B cell (primary cell): ENCODE data around the gene AKT1.

ENCODE experiments used
- EZH2 ChIP-seq: IDR thresholded peaks from 2 replicates; pipeline ENCODE4 v1.6.1; 2012; ENCODE audit warnings: borderline replicate concordance, low read depth, mild to moderate bottlenecking, moderate library complexity, low read length; ENCODE audit not compliant: insufficient read depth, poor library complexity, severe bottlenecking
- TF ChIP-seq, protein P1 (sequence below): fragments of 200-600 bp; IDR thresholded peaks from one replicate; pipeline ENCODE4 v1.8.0; 2022; ENCODE audit warnings: antibody characterized with exemption, mild to moderate bottlenecking

DNA sequence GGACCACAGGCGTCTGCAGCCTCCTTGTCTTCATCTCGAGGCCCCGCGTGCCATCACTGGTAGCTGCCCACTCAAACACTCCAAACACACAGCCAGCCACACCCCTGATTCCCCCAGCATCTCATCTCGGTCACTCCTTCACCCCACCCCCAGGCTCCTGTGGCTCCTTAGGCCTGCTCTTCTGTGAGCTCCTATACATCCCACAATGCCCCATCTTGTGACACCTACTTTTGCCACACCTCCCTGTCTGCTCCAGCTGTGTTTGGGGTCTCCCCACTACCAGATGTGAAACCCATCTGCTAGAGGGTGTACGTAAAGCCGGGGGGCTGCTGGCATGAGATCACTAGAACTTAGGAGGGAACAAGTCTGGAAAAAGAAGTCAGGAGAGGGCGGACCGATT, 4.1 kb downstream of the AKT1 start:
- TF ChIP-seq, protein P1, sequence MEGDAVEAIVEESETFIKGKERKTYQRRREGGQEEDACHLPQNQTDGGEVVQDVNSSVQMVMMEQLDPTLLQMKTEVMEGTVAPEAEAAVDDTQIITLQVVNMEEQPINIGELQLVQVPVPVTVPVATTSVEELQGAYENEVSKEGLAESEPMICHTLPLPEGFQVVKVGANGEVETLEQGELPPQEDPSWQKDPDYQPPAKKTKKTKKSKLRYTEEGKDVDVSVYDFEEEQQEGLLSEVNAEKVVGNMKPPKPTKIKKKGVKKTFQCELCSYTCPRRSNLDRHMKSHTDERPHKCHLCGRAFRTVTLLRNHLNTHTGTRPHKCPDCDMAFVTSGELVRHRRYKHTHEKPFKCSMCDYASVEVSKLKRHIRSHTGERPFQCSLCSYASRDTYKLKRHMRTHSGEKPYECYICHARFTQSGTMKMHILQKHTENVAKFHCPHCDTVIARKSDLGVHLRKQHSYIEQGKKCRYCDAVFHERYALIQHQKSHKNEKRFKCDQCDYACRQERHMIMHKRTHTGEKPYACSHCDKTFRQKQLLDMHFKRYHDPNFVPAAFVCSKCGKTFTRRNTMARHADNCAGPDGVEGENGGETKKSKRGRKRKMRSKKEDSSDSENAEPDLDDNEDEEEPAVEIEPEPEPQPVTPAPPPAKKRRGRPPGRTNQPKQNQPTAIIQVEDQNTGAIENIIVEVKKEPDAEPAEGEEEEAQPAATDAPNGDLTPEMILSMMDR, result no peak
- no peak for TF ChIP-seq EZH2
